Ureter (tissue), 1 donor: ENCODE measurements around the gene CALR3. TPM values are rescaled to one million over a fixed set of nuclear protein-coding genes. Genes with fewer than 3 reads are reported as not detected.

Experiments
- DNase-seq: peaks from one replicate; pipeline ENCODE4 v3.0.0-alpha.2; 2020; ENCODE audit warnings: low spot score
- total RNA-seq: library from RNA; stranded (reverse); gene quantifications from one replicate; pipeline ENCODE4 v1.2.4, GENCODE V29; 2023
- donor health status: DM: yes; HTN: yes; CAD: no.

Gene CALR3
- total RNA-seq, 1 donor from 2014 or later = not detected

GRCh38 chr19:16429759-16430091, 66.2 kb downstream of the CALR3 start:
- no peak for DNase-seq

DNA sequence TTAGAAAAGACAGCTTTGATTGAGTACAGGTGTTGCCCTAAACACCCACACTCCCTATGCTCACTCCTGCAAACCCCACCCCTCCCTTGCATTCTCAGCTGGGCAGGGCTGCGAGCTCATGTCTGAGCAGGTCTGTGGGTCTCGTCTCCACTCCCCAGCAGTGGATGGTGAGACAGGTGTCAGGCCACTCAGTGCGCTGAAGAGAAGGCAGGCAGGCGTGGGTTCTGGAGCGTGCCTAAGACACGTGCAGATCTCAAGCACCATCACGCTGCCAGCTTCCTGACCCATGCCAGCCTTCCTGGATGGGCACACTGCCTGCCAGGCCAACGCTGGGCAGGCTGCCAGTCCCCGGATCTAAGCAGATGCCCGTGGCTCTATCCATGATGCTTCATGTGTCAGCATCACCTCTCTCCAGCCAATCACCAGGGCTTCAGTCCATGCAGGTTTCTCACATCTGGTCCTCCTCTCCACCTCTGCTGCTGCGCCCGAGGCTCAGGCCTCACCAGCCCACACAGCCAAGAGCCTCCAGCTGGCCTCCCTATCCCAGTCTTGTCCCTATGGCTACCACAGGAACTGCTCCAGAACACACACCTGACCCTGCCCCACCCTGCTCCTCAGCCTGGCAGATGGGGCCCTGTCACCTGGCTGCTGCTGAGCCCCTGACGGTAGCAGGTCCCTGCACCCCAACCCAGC, 66.8 kb downstream of the CALR3 start:
- DNase-seq = no peak

Other genes with a start within 250 kb of the CALR3 start
- gene KLF2, start 171.3 kb downstream of the CALR3 start, total RNA-seq = 56.1 TPM
- gene EPS15L1, start 24.2 kb downstream of the CALR3 start, total RNA-seq = 51.9 TPM
- gene C19orf44, start 227 bp upstream of the CALR3 start, total RNA-seq = 5.2 TPM
- 56.9 TPM for gene CHERP, start 46.3 kb upstream of the CALR3 start, total RNA-seq
- 62.3 TPM for gene SLC35E1, start 76.2 kb upstream of the CALR3 start, total RNA-seq
- 14.1 TPM for gene MED26, start 132.0 kb upstream of the CALR3 start, total RNA-seq
- 117 TPM for gene SMIM7, start 164.0 kb upstream of the CALR3 start, total RNA-seq
- 3.2 TPM for gene TMEM38A, start 165.0 kb upstream of the CALR3 start, total RNA-seq
- gene NWD1, start 223.7 kb upstream of the CALR3 start, total RNA-seq = 2.2 TPM